ENCODE measurements around the gene ZDHHC13.

- TF ChIP-seq POLR2AphosphoS5 (IDR thresholded peaks at IDR 0.05; ENCODE audit: low read length) = no peak
- TF ChIP-seq CTCF (IDR thresholded peaks at IDR 0.05 in 2 of 3, conservative IDR thresholded peaks at IDR 0.05 in 1 of 3; ENCODE audit: control insufficient read depth in 2 of 3, extremely low read depth in 1 of 3, insufficient read depth in 1 of 3, low read depth in 3 of 3, low read length in 3 of 3) = no peak
- TF ChIP-seq NFIC (IDR thresholded peaks at IDR 0.05; ENCODE audit: low read depth, low read length) = no peak
- TF ChIP-seq STAT1 (conservative IDR thresholded peaks at IDR 0.05) = no peak
- TF ChIP-seq USF1 (IDR thresholded peaks at IDR 0.05; ENCODE audit: borderline replicate concordance, extremely low read length, insufficient read depth, low read depth, low read length) = no peak
- TF ChIP-seq PBX3 (IDR thresholded peaks at IDR 0.05; ENCODE audit: insufficient replicate concordance, low read depth, low read length) = no peak
- no peak for TF ChIP-seq EP300 (IDR thresholded peaks at IDR 0.05; ENCODE audit: borderline replicate concordance in 1 of 2, control insufficient read depth in 1 of 2, low read depth in 2 of 2, low read length in 2 of 2)
- no peak for TF ChIP-seq ZBTB11 (CRISPR knock-in tag; IDR thresholded peaks at IDR 0.05)
- no peak for TF ChIP-seq MAX (IDR thresholded peaks at IDR 0.05; ENCODE audit: low read depth, low read length)
- no peak for TF ChIP-seq ASH2L (IDR thresholded peaks at IDR 0.05; ENCODE audit: borderline replicate concordance, low read depth)
Measured at GRCh38 chr11:19116276-19116970, 545 bp upstream of the ZDHHC13 start.
